Activated CD4-positive, CD25-positive, alpha-beta regulatory T cell treated with anti-CD3 and anti-CD28 coated beads, Interleukin-2, amount 50 U/mL, for 72 hours (primary cell): Measurements from ENCODE around the gene DNAJC6.

ENCODE experiments used
- DNase-seq: peaks from one replicate; pipeline ENCODE4 v3.0.0; 2021

Gene DNAJC6

DNA sequence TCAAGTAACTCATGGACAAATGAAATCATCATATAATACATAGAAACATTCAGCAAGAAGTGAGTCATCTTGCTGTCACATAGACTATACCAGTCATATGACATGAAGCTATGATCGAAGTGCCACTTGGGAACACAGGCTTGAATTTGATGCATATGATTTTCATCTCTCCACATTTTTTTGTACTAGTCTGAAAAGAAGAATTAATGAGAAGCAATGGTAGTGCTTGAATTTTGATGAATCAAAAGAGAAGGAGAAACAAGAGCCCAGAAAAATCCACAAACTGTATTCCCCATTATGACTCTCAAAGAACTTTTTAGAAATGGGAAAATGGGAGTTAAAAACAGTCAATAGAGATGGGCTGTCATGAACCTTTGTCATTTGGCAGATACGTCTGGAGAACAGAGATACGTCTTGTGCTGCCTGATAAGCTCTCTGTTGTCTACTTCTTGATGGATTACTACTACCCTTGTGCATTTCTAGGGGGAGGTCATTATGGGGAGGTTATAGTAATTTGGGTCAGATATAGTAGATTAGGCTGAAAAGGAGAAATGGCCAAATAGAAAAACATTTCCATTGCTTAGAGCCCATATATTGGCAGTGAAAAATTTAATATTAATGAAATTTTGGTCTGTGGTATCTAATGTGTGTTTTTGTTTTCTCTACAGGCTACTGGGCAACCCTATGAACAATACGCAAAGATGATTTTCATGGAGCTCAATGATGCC, 103.1 kb downstream of the DNAJC6 start:
- no peak for DNase-seq

- DNase-seq, result no peak
These were observed 103.6 kb downstream of the DNAJC6 start for GRCh38 chr1:65412984-65413375.

DNA sequence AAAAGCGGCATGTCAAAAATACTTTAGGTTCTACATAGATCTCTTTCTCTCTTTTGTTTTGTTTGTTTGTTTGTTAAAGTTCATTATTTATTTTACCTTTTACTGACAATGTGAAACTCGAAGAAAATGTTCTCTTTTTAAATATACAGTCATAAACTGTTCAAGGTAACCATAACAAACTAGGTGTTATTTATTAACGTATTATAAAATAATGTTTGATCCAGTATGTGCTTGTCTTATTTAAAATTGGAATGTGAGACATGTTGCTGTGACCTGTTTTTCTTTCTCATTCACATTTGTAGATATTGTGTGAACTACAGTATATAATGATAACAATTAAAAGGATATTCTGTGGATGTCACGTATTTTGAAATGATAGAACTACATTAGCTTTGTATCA, 105.2 kb downstream of the DNAJC6 start:
- no peak for DNase-seq

DNA sequence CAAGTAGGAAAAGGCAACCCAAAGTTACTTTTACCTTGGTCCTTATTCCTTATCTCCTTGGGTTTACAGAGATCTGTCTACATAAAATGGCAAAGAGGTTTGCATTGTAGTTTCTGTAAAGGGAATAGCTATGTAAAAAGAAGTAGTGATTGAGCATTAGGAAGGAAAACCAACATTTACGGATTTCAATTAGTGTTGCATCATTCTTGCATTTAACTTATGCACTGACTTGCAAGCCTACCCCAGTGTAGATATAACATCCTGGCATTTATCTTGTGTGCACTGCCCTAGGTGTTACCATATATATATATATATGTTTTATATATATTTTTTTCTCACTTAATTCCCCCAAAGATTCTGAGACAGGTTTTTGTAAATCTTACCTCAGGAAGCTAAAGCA, 107.4 kb downstream of the DNAJC6 start:
- no peak for DNase-seq

DNA sequence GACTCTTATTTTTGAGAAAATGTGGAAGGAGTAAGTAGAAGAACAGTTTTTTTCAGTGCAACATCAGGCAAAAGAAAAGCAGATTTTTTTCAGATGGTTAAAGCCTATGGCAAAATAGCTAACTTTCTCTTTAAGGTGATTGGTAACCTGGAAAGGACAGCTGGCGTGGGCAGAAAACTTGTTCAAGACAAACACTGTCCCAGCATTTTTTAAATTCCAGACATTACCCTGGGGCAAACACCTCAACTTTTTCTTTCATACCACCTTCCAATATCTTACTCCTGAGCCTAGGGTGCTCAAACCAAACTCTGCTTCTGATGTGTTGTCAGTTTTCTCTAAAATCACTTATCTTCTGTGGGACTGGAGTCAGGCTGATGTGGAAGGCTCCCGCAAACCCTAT, 108.4 kb downstream of the DNAJC6 start:
- no peak for DNase-seq

DNA sequence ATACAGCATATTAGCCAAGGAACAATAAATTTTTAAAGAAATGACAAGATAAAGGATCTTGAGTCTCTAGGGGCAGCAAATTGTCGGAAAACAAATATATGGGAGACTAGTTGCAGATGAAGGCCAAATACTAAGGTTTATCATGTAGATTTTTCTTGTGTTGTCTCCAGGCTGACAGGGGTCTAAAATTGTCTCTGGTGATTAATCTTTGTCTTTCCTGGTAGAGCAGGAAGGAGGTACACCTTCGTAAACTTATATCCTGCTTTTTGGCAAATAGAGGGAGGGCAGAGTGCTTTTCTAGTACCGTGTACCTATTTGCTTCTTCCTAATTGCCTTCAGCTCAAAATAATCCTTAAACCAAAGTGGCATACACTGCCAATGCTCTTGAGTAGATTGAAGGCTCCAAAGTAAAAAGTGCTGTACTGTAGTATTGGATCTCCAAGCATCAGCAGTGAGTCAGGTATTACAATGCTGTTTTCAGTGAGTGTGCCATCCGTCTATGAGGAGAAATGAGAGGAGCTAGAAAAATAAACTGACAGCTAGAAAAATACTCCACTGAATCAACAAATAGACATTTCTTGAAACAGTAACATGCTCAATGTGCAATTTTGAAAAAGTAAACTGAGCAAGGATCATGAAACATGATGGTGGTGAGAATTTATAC, 109.3 kb downstream of the DNAJC6 start:
- no peak for DNase-seq

GRCh38 chr1:65419681-65420589, 110.6 kb downstream of the DNAJC6 start:
- peak; percentile 98 for DNase-seq

DNA sequence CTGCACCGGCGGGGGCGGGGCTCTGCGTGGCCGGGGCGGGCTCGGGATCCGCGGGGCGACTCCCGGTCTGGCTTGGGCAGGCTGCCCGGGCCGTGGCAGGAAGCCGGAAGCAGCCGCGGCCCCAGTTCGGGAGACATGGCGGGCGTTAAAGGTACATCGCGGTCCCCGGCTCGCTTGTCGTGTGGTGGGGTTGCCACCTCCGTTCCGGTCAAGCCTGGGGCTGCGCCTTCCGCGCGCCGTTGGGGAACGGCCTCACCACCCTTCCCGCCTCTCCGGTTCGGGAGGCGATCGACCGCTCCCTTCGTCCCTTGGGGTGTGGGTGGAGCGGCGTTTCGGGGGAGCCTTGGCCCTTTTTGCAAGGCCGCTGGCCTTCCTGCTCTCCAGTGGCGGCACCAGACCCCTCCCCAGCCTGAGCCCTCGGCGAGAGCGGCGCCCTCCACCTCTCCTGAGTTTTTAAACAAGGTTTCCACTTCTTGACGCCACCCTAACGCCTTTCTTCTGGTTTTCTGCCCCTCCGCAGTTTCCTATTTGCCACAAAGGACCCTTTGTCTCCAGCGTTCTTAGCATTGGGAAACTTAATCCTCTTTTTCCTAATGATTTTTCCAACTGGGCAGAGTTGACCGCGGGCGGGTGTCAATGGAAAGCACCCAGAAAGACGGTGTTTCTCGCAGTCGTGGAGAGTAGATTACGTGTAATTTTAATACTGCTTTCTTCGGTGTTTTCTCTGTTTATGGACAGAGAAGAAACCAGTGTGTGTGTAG, 111.4 kb downstream of the DNAJC6 start, which contains the start of the genes LEPR and LEPROT:
TSS of gene LEPR (plus strand) at position 79 of the 761 bp plus-strand sequence. CDS start 144,898 bp downstream, outside the sequence.
TSS of gene LEPROT (plus strand) at position 79 of the 761 bp plus-strand sequence. CDS start at position 136, 57 bp downstream.
- no peak for DNase-seq

- DNase-seq, result no peak
These were observed 112.1 kb downstream of the DNAJC6 start for GRCh38 chr1:65421351-65422025.

DNA sequence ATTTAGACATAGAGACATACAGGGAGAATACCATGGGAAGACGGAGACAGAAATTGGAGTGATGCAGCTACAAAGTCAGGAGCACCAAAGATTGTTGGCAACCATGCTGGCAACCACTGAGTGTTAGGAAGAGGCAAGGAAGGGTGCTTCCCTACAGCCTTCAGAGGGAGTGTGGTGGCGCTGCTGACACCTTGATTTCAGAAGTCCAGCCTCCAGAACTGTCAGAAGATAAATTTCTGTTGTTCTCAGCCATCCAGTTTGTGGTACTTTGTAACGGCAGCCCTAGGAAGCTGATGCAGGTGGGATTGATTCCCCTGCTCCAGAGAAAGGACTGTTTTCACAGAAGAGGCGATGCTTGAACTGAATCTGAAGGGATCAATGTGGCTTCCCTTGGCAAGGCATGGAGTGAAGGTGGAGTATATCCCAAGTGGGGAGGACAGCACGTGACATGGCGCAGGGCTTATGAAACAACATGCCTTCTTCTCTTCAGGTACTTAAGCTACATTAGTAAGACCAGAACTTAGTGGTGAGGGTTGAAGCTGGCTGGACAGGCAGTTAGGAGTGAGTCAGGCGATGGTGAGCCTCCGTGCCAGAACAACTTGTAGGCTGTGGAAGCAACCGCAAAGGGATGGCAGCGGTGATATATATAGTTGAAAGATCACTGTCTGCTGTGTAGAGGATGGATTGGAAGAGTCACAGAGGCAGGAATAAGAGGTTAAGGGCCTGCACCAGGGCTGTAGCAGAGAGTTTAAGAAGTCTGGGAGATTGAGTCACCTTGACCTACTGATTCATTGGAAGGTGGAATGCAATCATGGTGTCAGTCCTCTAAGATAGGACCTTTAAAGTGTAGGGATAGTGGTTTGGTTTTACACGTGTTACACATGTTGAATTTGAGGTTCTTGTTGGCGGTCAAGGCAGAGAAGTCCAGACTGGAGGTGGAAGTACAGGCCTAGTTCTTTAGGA, 113.2 kb downstream of the DNAJC6 start:
- DNase-seq, result no peak

DNA sequence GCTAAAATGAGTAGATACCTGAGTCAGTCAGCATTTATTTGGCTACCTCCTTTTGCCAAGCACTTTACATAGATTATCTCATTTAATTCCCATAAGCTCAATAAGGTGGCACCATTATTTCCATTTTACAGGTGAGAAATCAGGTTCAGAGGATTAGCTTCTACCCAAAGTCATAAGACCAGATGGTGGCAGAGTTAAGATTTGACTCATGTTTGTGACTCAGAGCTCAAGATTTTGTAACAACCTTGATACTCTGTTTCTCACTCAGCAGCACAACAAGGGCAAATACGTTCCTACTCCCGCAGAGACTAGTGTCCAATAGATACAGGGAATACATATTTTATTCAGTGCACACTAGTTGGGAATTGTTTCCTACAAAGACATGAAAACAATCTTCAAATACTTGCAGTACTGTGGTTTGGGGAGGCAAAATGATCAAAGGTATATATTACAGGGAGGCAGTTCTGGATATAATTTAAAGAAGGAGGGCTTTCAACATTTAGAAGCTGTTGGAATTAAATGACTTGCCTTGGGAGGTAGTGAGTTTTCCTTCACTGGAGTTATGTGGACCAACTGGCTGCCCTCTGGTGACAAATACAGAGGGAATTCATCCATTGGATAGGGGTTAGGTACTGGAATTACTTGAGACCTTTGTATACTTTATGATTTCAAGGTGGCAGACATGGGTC, 114.7 kb downstream of the DNAJC6 start:
- DNase-seq, result no peak

DNA sequence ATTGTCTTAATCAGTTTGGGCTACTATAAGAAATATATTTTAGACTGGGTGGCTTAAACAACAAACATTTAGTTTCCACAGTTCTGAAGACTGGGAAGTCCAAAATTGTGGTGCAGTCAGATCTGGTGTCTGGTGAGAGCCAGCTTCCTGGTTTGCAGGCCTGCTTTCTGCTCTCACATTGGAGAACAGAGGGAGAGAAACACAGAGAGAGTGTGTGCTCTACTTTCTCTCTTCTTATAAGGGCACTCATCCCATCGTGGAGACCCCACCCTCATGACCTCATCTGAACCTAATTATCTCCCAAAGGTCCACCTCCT, 115.2 kb downstream of the DNAJC6 start:
- DNase-seq, result no peak

GRCh38 chr1:65425006-65425405, 115.7 kb downstream of the DNAJC6 start:
- DNase-seq, result no peak

- no peak for DNase-seq
These were observed 116.4 kb downstream of the DNAJC6 start for GRCh38 chr1:65425697-65426096.

- no peak for DNase-seq
These were observed 119.7 kb downstream of the DNAJC6 start for GRCh38 chr1:65429078-65429477.

- no peak for DNase-seq
These were observed 120.5 kb downstream of the DNAJC6 start for GRCh38 chr1:65429806-65430205.

GRCh38 chr1:65431111-65431705, 121.9 kb downstream of the DNAJC6 start:
- DNase-seq, result no peak

GRCh38 chr1:65432918-65433317, 123.6 kb downstream of the DNAJC6 start:
- DNase-seq, result no peak

DNA sequence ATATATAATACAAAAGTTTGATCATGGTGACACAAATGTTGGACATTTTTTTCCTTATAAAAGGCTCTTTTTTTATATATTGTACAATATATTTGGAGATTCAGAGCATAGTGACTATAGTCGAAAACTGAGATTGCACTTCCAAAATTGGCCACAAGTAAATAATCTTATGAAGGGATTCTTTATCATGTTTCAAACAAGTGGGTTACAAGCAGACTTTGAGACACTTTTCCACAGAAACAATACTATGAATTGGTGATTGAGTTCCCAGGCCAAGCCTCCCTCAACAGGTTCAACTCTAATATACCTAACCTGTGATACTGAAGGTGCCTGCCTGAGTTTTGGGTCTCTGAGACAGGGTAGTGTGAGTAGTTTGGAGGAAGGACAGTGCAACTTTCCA, 124.9 kb downstream of the DNAJC6 start:
- no peak for DNase-seq

GRCh38 chr1:65434760-65435159, 125.4 kb downstream of the DNAJC6 start:
- DNase-seq, result no peak
